GM18520 (cell line): ENCODE results near the gene TXLNA.

ENCODE experiments used
- ATAC-seq: cut with Tn5 transposase; IDR thresholded peaks from one replicate; pipeline ENCODE4 v1.9.1; 2021; ENCODE audit not compliant: unreplicated experiment

TXLNA gene

GRCh38 chr1:32242341-32242851, 62.9 kb downstream of the TXLNA start:
- ATAC-seq, result no peak

- ATAC-seq, result no peak
These were observed 67.4 kb downstream of the TXLNA start, which contains the start of gene FAM167B for GRCh38 chr1:32246888-32247273. FAM167B (plus strand) TSS chr1:32247222; CDS start chr1:32247422, 200 bp downstream.

GRCh38 chr1:32247452-32247851, 68.0 kb downstream of the TXLNA start:
- ATAC-seq, result no peak
